HG02763 (cell line): Measurements from ENCODE around the gene MYL7.

Source experiments
- ATAC-seq: cut with Tn5 transposase; IDR thresholded peaks from one replicate; pipeline ENCODE4 v1.9.1; 2021; ENCODE audit warnings: mild to moderate bottlenecking, moderate library complexity; ENCODE audit not compliant: unreplicated experiment

The MYL7 gene

GRCh38 chr7:44101966-44102845 lies 38.9 kb downstream of the MYL7 start:
- ATAC-seq = no peak

GRCh38 chr7:44101303-44101965 lies 39.7 kb downstream of the MYL7 start:
- no peak for ATAC-seq

GRCh38 chr7:44100458-44101302 lies 40.5 kb downstream of the MYL7 start:
- no peak for ATAC-seq

DNA sequence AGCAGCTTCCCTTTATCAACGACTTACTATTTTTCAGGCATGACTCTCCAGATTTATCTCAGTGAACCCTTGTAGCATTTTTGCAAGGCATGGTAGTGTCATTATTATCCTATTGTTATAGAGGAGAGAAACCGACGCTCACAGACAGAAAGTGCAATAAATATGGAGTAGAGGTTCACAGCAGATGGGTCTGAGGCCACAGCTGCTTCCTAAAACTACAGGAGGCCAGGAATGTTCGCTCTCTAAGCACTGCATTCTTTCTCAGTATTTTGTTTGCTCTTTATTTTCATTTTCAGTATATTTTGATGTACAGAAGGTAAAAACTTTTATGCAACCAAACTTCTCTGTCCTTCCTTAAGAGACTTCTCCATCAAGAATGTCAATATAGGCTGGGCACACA lies 41.5 kb downstream of the MYL7 start:
- no peak for ATAC-seq

DNA sequence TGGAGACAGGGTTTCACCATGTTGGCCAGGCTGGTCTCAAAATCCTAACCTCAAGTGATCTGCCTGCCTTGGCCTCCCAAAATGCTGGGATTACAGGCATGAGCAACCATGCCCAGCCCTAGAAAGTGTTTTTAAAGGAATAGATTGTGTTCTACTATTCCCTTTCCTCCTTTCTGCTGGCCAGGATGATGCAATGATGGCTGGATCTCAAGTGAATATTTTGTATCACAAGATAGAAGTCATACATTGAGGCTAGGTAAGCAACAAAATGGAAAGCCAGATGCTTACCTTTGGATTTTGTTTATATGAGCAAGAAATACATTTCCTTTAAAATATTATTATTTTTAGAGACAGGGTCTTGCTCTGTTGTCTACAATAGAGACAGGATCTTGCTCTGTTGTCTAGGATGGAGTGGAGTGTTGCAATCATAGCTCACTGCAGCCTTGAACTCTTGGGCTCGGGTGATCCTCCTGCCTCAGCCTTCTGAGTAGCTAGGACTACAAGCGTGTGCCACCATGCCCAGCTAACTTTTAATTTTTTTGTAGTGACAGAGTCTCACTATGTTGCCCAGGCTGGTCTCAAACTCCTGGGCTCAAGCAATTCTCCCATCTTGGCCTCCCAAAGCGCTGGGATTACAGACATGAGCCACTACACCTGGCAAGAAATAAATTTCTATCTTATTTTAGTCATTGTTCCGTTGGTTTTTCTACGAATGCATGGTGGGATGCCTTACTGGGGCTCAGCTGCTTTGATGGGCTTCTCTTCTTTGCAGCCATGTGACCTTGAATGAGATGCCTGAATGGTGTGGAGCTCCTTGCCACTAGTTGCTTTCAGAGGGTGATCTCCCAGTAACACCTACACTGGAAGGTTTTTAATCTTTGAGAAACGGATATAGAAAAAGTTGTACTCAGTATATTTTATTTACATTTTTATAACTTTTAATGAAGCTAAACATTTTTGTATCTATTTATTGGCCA lies 42.8 kb downstream of the MYL7 start:
- no peak for ATAC-seq

DNA sequence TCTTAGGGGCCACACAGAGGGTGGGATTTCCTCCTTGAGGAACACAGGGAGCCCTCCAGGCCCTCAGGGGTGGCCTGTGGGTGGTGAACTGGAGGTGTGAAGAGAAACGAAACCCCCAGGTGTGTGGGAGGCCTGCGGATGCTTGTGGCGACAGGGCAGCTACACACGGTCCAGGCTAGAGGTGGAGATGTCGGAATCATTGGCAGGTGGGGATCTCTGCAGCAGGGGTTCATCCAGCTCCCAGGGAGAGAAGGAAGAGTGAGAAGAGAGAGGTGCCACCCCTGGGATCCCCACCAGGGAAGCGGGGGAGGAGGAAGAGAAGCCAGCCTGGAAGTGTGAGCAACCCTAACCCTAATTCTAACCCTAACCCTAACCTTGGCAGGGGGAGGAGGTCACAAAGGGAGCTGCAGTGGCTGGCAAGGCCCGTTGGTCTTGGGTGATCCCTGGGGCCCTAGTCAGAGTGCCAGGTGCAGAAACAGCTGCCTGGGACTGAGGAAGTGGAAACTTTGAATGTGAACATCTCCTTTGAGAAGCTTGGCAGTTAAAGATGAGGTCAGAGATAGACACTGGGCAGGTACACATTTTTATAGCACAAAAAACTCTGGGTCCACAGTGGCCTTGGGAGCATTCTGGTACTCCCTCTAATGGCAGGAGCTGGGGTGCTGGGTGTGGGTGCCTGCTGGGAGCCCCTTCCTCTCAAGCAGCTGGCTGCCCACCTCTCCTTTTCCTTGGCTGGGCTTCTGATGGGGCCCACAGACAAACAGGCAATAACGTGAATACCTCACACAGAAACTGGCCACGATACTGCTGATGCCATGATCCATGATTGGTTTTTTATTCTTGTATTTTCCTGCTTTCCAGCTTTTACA lies 43.8 kb downstream of the MYL7 start:
- ATAC-seq = peak; percentile 67

GRCh38 chr7:44096326-44096881 lies 44.7 kb downstream of the MYL7 start:
- no peak for ATAC-seq

DNA sequence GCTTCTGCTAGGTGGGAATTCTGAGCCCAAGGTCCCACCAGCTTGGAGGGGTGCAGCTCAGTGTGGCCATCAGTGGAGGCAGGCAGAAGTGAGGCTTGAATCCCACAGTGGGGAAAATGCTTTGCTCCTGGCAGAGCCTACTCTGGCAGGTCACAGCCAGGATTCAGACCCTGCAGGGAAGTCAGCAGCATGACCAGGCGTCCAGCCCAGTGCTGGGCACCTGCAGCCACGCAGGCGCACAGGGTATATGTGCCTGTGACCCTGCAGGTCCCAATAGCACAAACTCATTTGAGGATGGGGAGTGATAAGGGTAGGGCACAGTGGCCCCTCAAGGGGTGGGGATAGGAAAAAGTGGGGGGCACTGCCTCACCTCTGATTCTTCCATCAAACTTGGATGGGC lies 45.4 kb downstream of the MYL7 start:
- no peak for ATAC-seq

DNA sequence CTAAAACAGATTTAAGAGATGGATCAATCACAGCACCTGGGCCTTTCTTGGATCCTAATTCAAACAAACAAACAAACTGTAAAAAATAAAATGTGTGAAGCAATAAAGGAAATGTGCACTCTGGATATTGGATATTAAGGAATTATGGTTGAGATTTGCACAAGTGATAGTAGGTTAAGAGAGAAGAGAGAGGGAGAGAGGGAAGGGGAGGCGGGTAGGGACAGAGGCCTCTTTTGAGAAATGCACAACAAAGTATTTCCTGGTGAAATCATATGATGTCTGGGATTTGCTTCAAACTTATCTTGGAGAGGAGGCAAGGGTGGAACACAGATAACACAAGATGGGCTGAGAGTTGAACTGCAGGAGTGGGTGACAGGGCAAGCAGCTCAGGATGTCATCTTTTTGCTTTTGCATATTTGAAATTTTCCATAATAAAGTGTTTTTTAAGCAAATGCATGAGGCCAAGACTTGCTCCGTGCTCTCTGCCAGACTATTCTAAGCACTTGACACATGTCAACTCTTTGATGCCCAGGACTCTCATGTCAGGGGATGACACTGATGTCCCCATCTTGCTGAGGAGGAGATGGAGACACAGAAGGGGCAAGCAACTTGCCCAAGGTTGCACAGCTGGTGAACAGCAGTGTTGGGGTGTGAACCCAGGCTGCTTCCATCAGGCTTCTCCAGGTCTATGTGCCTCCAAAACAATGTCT lies 46.1 kb downstream of the MYL7 start:
- ATAC-seq = no peak

GRCh38 chr7:44094365-44094764 lies 46.8 kb downstream of the MYL7 start:
- ATAC-seq = no peak

DNA sequence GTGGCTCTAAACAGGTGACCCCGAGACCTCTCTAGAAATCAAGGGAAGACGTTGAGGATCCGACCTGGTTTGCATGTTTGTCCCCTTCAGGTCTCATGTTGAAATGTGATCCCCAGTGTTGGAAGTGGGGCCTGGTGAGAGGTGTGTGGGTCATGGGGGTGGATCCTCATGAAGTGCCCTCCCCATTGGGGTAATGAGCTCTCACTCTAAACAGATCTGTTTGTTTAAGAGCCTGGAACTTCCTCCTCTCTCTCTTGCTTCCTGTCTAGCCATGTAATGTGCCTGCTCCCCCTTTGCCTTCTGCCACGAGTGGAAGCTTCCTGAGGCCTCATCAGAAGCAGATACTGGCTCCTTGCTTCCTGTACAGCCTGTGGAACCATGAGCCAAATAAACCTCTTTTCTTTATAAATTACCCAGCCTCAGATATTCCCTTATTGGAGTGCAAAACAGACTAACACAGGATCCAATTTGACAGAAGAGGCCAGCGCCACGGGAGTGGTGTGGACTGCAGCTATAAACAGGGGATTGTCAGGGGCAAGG lies 48.0 kb downstream of the MYL7 start:
- no peak for ATAC-seq
